ENCODE measurements around the gene LRGUK.

LRGUK gene

GRCh38 chr7:134302120-134302519, 175.0 kb downstream of the LRGUK start:
- Histone ChIP-seq H3K27me3 (no peaks in the 10 kb centered on the region), H3K4me1 (ENCODE audit: control insufficient read depth in 1 of 2, insufficient read depth in 1 of 2, low read depth in 1 of 2, low read length in 1 of 2) (no peaks in the 10 kb centered on the region), H3K27ac (no peak overlapping the region), H3K9me3 (no peaks in the 10 kb centered on the region), H3K36me3 (peaks cover 16% of the 10 kb centered on the region), H3K4me3 (ENCODE audit: low read depth in 1 of 2, low read length in 1 of 2) (no peak overlapping the region)
- no peak for TF ChIP-seq CTCF (IDR thresholded peaks at IDR 0.05)

GRCh38 chr7:134307320-134307719, 180.2 kb downstream of the LRGUK start:
- Histone ChIP-seq H3K27ac (no peak overlapping the region), H3K36me3 (peaks cover 6% of the 10 kb centered on the region), H3K27me3 (no peaks in the 10 kb centered on the region), H3K4me3 (ENCODE audit: low read depth in 1 of 2, low read length in 1 of 2) (no peak overlapping the region), H3K9me3 (no peaks in the 10 kb centered on the region), H3K4me1 (ENCODE audit: control insufficient read depth in 1 of 2, insufficient read depth in 1 of 2, low read depth in 1 of 2, low read length in 1 of 2) (peaks cover 0 to 4% of the 10 kb centered on the region in 2 experiments)
- no peak for TF ChIP-seq CTCF (IDR thresholded peaks at IDR 0.05)

- TF ChIP-seq CTCF (IDR thresholded peaks at IDR 0.05) = no peak
- Histone ChIP-seq H3K9me3 (no peaks in the 10 kb centered on the region), H3K4me3 (ENCODE audit: low read depth in 1 of 2, low read length in 1 of 2) (no peak overlapping the region), H3K27ac (no peak overlapping the region), H3K36me3 (peaks cover 6% of the 10 kb centered on the region), H3K27me3 (no peaks in the 10 kb centered on the region), H3K4me1 (ENCODE audit: control insufficient read depth in 1 of 2, insufficient read depth in 1 of 2, low read depth in 1 of 2, low read length in 1 of 2) (peaks cover 0 to 4% of the 10 kb centered on the region in 2 experiments)
These were observed 181.4 kb downstream of the LRGUK start for GRCh38 chr7:134308548-134308947.

GRCh38 chr7:134311807-134312206, 184.7 kb downstream of the LRGUK start:
- no peaks in the 10 kb centered on the region for H3K36me3 ChIP-seq
- no peak overlapping the region for H3K27ac ChIP-seq
- peaks cover 9% of the 10 kb centered on the region for H3K27me3 ChIP-seq
- no peak for TF ChIP-seq CTCF (IDR thresholded peaks at IDR 0.05)
- H3K9me3 ChIP-seq = no peaks in the 10 kb centered on the region
- no peak overlapping the region for H3K4me3 ChIP-seq (ENCODE audit: low read depth in 1 of 2, low read length in 1 of 2)
- H3K4me1 ChIP-seq (ENCODE audit: control insufficient read depth in 1 of 2, insufficient read depth in 1 of 2, low read depth in 1 of 2, low read length in 1 of 2) = peaks cover 4 to 10% of the 10 kb centered on the region in 2 experiments

GRCh38 chr7:134312717-134313116, 185.6 kb downstream of the LRGUK start:
- H3K4me3 ChIP-seq (ENCODE audit: low read depth in 1 of 2, low read length in 1 of 2) = no peak overlapping the region
- H3K36me3 ChIP-seq = no peaks in the 10 kb centered on the region
- H3K9me3 ChIP-seq = no peaks in the 10 kb centered on the region
- TF ChIP-seq CTCF (IDR thresholded peaks at IDR 0.05) = no peak
- peaks cover 9% of the 10 kb centered on the region for H3K27me3 ChIP-seq
- no peak overlapping the region for H3K27ac ChIP-seq
- peaks cover 4 to 10% of the 10 kb centered on the region in 2 experiments for H3K4me1 ChIP-seq (ENCODE audit: control insufficient read depth in 1 of 2, insufficient read depth in 1 of 2, low read depth in 1 of 2, low read length in 1 of 2)

- Histone ChIP-seq H3K36me3 (no peaks in the 10 kb centered on the region), H3K4me3 (ENCODE audit: low read depth in 1 of 2, low read length in 1 of 2) (no peak overlapping the region), H3K4me1 (ENCODE audit: control insufficient read depth in 1 of 2, insufficient read depth in 1 of 2, low read depth in 1 of 2, low read length in 1 of 2) (peaks cover 4 to 10% of the 10 kb centered on the region in 2 experiments), H3K27ac (no peak overlapping the region), H3K9me3 (no peaks in the 10 kb centered on the region), H3K27me3 (peaks cover 9% of the 10 kb centered on the region)
- no peak for TF ChIP-seq CTCF (IDR thresholded peaks at IDR 0.05)
These were observed 186.4 kb downstream of the LRGUK start for GRCh38 chr7:134313543-134313942.
